Stimulated activated CD4-positive, alpha-beta T cell treated with anti-CD3 and anti-CD28 coated beads, Interleukin-4, amount 100 ng/mL, for 4 hours (primary cell): Measurements from ENCODE around the gene HAUS1.
"Not testable (repeated sequence)": the region's sequence is repeated elsewhere in the genome, so short reads cannot be mapped to it uniquely, and the experiment has no call there.

Source experiments
- DNase-seq, 2 experiments: peaks; one replicate each; pipeline ENCODE4 v3.0.0-alpha.2; 2020

The HAUS1 gene, protein sequence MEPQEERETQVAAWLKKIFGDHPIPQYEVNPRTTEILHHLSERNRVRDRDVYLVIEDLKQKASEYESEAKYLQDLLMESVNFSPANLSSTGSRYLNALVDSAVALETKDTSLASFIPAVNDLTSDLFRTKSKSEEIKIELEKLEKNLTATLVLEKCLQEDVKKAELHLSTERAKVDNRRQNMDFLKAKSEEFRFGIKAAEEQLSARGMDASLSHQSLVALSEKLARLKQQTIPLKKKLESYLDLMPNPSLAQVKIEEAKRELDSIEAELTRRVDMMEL

DNA sequence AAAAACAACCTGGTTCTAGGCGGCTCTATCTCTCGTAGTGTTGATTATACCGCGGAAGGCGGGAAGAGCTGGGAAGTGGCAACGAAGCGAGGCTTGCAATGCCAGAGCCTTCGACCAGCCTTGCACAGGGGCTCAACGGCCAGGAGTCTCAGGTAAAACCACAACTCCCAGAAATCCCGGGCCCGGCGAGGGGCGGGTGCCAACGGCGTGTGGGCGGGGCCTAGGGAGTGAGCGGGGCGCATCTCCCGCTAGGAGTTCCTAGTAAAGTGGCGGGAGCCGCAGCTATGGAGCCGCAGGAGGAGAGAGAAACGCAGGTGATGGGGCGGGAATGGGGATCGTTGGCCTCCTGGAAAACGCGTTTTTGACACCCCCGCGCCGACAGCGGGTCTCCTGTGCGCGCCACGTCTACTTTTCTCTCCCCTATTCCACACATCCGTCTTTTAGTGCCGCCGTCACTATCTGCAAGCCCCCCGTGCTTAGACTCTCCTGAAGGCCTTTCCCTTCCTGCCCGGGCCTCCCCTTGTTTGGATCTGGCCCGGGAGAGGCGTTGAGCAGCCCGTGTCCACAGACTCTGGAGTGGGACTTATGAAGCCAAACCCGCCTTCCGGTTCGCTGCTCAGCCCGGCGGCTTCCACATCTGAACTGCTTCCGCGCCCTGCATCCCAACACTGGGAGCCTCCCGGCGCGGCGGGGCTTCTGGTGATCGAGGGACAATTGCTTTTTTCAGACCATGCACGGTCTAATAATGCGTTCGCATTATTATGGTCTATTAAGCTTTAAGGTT, at the start of gene HAUS1:
Gene HAUS1, plus strand, starts transcription at position 258 of the 784 bp plus-strand sequence. Its CDS starts 27 bp downstream, at position 285.
- DNase-seq, result peak; percentile 82 to 86

DNA sequence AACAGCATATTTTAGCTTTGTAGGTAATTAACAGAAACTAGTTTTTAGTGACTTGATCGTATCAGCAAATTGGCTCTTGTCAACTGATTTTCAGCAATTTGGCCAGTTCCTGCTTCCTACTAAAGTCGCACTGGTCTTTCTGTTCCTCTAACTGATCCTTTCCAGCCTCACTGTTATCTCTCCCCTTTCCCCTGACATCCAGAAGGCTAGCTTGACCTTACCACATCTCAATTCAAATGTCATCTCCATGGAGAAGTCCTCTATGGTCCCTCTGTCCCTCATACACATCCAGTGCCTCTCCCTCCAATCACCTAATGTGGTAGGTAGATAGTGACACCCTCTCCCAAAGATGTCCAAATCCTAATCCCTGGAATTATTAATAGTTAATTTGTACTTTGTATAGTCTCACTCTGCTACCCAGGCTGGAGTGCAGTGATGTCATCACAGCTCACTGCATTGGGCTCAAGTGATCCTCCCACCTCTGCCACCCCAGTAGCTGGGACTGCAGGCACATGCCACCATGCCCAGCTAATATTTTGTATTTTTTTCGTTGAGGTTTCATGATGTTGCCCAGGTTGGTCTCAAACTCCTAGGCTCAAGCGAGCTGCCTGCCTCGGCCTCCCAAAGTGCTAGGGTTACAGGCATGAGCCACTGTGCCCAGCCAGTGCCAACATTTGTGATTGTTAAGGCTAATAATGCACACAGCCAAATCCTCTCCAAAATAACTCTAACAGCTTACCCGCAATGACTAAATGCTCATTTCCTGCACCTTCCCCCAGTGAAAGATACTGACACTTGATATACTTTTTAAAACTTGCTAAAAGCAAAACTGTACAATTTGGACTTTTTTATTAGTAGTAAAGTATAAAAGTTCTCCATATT, 49.0 kb upstream of the HAUS1 start:
- DNase-seq, result no peak

DNA sequence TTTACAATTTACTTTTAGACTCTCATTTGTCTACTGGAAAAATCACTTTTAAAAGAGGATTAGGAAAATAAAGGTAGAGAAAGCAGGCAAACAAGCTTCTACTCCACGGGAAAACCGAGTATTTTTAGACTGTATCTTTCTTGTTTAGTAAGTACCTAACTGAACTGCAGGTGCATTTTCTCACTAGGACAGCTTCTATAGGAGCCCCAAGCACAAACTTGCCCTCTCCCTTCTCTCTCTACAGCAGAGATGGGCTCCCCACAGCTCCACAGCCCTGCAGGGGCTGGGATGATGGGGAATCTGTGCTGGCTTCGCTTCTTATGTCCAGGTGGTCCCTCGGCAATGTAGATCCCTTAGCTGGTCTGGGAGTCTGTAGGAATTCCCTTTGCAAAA, 48.4 kb upstream of the HAUS1 start:
- DNase-seq, result no peak

DNA sequence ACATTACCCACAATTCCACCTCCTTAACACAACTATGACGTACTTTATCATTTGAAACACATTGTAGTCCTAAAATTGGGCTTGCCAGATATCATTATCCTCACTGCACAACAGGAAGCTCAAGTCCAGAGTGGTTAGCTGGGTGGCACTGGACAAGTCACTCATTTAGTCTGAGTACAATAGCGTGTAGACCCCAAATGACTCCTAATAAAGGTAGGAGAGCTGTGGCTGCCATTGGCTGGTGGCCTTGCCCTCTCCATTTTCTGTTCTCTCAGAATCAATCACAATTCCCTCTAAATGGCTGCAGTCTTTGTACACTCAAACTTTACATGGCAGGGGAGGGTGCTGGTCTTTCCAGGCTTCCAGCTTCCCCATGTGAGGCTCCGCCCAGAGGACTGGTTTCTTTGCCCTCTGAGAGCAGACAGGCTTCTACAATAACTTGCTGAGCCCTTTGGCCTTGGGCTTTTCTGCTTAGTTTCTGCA, 43.8 kb upstream of the HAUS1 start:
- no peak for DNase-seq

DNA sequence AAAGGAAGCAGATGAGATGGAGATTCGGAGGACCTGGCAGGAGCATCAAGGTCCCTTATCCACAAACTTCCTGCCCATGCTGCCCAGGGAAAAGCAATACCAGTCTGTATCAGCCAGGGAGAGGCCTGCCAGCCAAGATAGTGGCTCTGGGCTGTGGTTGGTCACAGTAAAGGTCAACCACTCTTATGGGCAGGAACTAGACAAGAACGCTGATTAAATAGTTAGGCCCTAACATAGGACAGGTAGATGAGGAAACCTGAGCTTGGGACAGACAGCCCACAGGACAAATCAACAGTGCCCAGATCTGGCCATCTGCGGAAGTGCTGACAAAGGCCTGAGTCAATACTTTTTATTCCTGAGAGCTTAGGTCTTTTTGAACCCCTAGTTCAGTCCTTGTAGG, 42.8 kb upstream of the HAUS1 start:
- no peak for DNase-seq

DNA sequence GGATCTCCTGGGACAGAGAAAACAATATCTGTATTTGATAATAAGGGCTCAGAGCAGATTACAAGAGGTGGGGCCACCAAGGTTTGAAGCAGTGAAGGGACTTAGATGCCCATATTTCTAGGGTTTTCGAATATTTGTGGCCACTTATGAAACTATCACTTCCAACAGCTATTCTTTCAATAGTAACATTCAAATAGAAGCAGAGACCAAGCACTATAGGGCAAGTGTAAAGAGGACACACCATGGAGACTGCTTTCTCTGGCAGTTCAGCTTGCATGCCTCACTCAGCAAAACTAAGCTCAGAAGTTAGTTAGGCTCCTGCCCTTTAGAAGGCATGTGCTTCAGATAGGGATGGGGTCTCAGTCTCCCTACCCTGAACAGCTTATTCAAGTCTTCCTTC, 42.4 kb upstream of the HAUS1 start:
- DNase-seq, result no peak

DNA sequence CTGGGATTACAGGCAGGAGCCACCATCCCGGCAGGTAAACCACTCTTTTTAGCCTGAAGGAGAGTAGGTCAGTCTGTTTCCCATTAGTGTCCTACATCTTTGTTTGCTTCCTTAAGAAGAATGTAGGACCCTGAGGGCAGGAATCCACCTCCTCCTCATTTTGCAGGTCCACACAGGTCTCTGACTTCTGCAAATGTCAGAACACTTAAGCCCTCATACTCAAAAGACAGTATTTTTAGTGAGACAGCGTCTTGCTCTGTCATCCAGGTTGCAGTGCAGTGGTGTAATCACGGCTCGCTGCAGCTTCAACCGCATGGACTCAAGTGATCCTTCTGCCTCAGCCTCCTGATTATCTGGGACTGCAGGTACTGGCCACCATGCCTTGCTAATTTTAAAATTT, 41.4 kb upstream of the HAUS1 start:
- no peak for DNase-seq

DNA sequence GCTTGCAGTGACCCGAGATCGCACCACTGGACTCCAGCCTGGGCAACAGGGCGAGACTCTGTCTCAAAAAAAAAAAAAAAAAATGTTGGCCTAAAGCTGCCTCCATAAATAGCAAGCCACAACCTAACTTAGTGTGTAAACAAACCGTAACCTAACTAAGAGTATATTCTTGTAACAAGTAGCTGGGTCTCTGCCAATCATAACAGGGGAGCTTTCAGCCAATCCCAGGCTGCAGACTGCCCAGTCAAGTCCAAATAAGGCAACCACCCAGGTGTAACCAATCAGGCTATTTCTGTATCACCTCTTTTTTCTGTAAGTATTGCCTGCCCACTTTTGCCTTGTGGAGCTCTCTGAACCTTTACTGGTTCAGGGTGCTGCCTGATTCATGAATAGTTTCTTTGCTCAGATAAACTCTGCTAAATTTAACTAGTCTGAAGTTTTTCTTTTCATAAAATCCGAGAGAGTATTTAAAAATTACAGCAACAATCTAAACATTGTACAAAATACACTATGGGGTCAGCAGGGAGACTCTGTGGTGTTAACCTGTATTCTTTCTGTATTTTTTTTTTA, 36.7 kb upstream of the HAUS1 start:
- DNase-seq, result no peak

DNA sequence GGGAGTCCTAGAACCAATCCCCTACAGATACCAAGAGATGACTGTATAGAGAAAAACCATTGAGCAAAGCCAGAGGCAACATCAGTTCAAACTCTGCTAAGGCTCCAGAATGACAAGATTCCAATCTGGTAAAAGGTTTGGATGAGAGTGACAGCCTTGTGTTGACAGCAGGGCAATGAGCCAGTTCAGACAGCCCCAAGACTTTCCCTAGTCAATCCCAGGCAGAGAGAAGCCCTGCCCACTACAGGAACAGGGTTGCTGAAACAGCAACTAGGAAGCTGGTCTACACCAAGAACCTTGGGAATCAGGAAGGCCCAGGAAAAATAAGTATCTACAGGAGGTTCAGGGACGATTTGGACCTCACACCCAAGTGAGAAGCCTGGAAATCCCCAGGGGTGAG, 35.4 kb upstream of the HAUS1 start:
- DNase-seq, result no peak

DNA sequence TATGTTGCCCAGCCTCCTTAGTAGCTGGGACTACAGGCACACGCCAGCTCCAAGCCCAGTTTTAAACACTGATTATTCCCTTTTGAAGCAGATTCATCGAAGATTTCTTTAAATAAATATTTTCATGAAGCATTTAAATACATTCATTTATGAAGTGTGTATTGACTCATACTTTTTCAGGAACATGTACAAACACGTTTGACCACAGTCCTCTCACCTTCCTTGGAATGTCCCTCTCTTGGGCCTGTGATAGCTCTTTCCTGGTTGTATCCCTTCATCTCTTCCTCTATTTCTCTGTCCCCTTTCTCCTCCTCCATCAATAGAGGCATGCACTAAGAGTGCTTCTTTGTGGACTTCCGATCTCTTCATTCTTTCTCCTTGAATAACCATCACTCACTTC, 34.7 kb upstream of the HAUS1 start:
- no peak for DNase-seq

DNA sequence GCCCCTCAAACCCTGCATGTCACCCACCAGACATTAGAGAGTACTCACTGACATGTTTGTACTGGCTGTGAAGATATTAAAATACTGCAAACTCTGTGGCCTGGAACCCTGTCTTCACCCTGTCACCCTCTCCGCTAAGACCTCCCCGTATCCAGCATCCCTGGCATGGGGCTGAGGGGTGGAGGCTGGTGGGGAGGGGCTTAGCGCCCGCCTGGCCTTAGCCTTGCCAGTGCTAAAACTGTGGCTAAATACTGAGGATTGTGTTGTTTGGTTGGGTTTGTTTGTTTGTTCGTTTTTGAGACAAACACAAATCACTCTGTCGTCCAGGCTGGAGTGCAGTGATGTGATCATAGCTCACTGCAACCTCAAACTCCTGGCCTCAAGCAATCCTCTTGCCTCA, 34.0 kb upstream of the HAUS1 start:
- no peak for DNase-seq

DNA sequence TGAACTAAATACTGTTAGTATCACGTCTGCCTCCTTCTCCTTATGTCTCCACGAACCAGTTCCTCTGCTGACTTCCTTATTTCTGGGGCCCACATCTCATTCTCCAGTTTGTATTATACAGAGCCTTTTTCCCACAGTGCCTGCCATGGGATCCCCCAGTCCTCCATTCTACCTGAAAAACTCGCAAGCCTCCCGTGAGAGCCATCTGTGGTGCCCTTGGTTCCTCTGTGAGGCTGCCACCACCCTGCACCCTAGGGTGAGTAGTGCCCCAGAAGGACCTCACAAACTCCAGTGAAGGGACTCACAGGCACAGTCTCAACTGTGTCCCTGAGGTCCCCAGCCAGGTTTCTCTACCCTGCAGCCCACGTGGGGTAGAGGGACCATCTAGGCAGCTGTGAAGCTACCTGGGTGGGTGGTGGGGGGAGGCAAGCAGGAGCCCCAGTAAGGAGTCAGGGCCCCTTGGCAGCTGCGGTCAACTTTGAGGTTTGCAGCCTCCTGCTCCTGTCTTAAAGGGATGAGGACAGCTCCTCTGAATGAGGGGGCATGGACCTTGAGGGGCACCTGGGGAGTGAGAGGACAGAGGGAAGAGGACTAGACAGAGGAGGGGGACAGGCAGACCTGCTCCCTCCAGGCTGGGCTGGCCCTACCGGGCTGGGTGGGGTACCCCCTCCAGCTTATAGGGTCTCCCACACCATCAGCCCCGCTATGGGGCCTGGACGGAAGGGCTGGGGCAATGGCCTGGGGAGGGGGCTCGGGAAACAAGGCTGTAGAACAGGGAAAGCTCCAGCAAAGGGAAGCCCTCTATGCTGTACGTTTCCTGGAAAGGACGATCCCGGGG, 33.2 kb upstream of the HAUS1 start:
- DNase-seq, result no peak

DNA sequence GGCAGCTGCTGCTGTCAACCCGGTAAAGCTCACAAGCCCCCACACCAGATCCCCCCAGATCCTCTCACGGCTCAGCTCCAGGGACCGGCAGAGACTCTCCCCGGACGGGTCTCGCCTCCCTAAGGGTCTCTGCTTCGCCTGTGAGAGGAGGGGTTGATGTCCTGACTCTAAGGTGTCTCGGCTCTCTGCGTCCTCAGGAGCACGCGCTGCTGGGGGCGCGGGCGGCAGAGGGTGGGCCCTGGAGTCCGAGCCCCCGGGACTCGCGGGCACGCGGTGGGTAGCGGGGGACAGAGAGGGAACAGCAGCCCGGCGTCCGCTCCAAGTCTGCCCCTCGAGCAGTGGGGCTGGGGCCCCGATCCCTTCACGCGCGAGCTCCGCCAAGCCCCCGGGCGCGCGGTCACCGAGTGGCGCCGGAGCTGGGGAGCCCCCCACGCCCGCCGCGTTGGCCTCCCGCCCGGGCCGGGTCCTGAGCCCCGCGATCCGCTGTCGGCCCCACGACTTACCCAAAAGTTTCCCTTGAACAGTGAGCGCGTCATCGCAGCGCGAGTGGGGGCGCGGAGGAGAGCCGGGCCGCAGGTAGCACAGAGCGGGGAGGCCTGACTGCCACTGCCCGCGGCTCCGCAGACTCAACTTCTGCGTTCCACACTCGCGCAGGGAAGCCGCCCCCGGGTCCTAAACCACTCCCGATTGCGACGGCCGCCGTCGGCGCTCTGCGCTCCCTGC, 32.4 kb upstream of the HAUS1 start, which contains the start of gene PSTPIP2:
Gene PSTPIP2, minus strand, starts transcription at position 608 of the 723 bp plus-strand sequence. Its CDS starts 72 bp downstream, at position 536.
- DNase-seq, result peak; percentile 62 to 65

DNA sequence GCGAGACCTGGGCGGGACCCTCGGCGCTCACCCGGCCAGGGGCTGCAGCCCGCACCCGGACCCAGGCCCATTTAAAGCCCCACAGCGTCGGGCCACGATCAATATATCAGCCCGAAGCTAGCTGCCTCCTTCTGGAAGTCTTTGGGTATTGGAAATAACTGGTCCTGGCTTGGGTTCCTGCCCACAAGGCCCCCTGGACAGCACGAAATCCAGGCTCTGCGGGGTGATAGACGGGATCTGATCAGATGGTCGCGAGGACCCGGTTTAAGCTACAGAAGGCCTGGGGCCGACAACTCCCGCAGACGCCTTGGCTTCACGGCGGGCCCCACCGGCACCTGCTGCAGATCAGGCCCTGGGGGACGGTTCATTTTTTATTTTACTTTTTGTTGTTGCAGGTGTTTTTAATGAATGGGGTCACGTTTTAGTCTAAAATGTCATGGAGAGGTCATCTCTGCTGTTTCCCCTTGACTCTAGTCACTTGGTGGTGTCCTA, 31.8 kb upstream of the HAUS1 start:
- no peak for DNase-seq

DNA sequence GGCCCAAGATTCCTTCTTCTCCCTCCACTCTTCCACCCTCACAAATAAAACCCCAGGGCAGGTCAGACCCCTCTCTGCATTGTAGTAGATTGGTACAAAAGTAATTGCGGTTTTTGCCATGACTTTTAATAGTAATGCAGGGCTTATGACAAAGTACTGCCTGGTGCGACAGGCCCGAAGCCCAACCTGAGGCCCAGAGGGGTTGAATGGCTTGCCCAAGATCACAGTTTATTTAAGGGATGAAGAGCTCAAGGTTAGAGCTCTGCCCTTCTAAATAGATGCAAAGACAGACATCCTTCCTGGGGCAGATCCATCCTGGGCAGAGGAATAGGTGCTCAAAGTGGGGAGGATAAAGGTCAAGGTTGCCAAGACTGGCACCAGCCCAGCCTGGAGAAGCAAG, 31.2 kb upstream of the HAUS1 start:
- DNase-seq, result no peak

DNA sequence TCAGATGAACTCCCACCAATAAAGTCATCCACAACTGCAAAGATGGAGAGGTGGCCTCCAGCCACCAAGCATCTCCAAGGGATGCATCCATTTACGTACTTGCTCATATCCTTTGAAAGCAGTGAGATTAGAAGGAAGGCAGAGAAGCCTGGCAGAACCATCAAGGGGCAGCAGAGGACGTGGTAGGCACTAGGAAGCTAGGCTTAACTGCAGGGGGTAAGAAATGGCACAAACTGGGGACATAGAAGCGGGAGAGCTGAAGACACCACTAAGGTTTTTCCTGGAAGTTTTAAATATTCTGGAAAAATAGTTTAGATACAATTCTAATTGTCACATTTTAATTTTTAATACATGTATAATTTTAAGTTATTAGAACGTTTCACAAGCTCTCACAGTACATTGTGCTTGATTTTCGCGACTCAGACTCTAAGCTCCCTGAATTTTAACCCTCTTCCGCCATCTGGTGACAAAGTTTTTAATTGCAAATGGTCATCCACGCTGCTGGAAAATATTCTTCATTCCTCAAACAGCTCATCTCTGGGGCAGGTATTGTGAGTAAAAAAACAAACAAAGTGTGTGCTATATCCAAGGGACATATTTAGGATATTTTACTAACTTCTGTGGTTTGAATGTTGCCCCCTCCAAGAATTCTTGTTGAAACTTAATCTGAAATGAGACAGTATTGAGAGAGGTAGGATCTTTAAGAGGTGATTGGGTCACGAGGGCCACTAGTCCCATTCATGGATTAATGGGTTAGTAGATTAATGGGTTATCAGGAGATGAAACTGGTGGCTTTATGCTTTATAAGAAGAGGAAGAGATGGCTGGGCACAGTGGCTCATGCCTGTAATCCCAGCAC, 30.5 kb upstream of the HAUS1 start:
- DNase-seq, result peak in 1 of 2 experiments; percentile 51

DNA sequence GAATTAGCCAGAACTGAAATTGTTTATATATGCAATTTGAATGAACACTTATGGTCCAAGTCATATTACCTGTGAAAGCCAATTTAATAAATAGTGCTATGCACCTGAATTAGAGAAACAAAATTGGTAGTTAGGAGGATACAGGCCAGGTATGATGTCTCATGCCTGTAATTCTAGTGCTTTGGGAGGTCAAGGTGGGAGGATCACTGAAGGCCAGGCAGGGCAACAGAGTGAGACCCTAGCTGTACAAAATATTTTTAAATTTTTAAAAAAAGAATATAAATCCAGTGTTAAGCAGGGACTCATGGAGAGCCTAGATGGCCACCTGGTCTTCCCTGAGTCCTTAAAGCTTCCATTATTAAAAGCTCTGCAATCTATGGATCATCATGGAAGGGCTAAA, 24.8 kb upstream of the HAUS1 start:
- no peak for DNase-seq

DNA sequence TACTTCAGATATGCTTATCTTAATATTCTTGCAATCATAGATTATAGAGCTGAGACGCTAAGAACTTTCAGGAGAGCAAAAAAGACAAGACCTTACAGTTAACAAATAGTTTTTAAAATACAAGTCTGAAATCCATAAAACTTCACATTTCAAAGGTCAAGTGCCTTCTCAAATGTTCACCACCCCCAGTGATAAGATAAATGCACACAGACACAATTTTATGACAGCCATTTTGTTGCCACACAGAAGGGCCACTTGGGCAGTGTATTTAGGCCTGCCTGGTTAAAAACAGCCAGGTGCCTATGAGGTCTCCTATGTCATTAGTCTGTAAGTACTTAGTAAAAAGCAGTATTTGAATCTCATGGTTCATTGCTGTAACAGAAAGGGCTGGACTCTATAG, 24.0 kb upstream of the HAUS1 start:
- no peak for DNase-seq

DNA sequence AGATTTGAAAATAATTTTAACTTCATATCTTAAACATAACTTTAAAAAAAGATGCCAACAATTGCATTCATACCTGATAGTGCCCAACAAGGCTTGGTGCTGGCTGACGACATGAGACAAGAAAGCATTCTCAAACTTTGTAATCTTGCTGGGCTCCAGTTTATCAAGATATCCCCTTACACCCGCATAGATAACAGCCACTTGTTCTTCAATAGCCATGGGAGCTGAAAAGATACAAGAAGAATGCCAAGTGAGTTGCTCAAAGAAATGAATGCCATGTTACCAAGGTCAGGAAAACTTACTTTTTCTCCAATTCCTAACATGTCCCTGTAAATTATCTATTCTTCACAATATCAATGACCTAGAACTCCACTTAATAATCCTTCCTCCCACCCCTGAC, 19.8 kb upstream of the HAUS1 start:
- no peak for DNase-seq

DNA sequence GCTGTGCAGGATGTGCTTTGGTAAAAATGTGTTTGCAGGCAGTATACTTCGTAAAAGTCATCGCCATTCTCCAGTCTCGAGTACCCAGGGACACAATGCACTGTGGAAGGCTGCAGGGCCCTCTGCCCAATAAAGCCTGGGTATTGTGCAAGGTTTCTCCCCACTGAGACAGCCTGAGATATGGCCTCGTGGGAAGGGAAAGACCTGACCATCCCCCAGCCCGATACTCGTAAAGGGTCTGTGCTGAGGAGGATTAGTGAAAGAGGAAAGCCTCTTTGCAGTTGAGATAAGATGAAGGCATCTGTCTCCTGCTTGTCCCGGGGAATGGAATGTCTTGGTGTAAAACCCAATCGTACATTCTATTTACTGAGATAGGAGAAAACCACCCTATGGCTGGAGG, 15.7 kb upstream of the HAUS1 start:
- not testable (repeated sequence) for DNase-seq
